ENCODE measurements around the gene NR4A1. TPM values are rescaled to one million over a fixed set of nuclear protein-coding genes. Genes with fewer than 3 reads are reported as not detected.
"Not testable (repeated sequence)": the region's sequence is repeated elsewhere in the genome, so short reads cannot be mapped to it uniquely, and the experiment has no call there.

The NR4A1 gene
- total RNA-seq, 1 donor from 2014 or later: 21.7 TPM

DNA sequence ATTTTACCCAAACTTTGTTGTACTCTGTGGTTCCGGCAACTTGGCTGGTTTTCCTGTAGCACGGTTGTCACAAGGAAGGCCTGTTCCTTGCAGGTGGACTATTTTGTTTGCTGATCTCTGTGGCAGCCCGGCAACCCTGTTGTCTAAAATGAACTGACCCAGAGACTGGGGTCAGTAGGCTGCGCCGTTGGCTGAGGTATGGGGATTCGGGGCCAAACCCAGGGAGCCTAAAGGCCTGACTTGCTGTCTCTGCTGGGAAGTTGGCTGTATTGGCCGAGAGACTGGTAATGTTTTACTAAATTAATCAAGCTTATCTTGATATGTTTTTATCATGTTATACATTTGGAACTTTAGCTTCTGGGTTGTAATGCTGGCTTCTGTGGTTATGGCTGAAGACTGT, 42.1 kb downstream of the NR4A1 start:
- peaks cover 4% of the 10 kb centered on the region for H3K9me3 Mint-ChIP-seq (ENCODE audit: low read depth)
- peaks cover 11% of the 10 kb centered on the region for H3K4me1 Mint-ChIP-seq (ENCODE audit: low read depth)
- peaks cover 30% of the 10 kb centered on the region for H3K27me3 Mint-ChIP-seq
- H3K36me3 Mint-ChIP-seq (ENCODE audit: insufficient read depth): no peaks in the 10 kb centered on the region
- no peak overlapping the region for H3K4me3 Mint-ChIP-seq (ENCODE audit: low read depth)
- no peak for DNase-seq (ENCODE audit: low spot score, unreplicated experiment)
- TF ChIP-seq, protein P1, sequence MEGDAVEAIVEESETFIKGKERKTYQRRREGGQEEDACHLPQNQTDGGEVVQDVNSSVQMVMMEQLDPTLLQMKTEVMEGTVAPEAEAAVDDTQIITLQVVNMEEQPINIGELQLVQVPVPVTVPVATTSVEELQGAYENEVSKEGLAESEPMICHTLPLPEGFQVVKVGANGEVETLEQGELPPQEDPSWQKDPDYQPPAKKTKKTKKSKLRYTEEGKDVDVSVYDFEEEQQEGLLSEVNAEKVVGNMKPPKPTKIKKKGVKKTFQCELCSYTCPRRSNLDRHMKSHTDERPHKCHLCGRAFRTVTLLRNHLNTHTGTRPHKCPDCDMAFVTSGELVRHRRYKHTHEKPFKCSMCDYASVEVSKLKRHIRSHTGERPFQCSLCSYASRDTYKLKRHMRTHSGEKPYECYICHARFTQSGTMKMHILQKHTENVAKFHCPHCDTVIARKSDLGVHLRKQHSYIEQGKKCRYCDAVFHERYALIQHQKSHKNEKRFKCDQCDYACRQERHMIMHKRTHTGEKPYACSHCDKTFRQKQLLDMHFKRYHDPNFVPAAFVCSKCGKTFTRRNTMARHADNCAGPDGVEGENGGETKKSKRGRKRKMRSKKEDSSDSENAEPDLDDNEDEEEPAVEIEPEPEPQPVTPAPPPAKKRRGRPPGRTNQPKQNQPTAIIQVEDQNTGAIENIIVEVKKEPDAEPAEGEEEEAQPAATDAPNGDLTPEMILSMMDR (IDR thresholded peaks at IDR 0.05; ENCODE audit: unreplicated experiment): no peak
- H3K27ac Mint-ChIP-seq: peak overlapping the region; percentile 77

DNA sequence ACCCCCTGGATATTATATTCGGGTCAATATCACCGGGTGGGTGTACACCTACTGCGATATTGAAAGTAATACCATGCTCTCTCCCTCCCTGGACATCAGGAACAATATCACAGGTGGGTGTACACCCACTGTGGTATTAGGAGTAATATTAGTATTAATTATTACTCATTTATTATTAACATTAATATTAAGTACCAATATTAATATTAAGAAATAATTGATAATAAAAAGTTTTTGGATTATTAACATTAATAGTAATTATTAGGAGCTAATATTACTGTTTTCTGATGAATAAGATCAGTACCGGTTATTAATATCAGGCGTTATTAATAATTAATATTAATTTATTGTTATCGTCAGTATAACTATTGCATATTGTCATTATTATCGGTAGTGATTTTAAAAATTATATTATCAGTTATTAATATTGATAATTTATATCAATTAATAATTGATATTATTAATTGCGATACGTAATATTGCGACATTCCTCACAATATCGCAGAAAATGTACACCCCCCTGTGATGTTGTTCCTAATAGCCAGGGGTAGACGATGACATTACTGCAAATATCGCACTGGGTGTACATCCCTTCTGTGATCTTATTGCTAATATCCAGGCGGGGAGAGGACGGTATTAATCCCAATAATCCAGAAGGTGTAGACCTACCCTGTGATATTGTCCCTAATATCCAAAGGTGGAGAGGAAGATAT, 45.2 kb downstream of the NR4A1 start:
- no peaks in the 10 kb centered on the region for H3K36me3 Mint-ChIP-seq (ENCODE audit: insufficient read depth)
- H3K9me3 Mint-ChIP-seq (ENCODE audit: low read depth): peaks cover 4% of the 10 kb centered on the region
- no peak overlapping the region for H3K27ac Mint-ChIP-seq
- no peak for DNase-seq (ENCODE audit: low spot score, unreplicated experiment)
- no peak overlapping the region for H3K4me3 Mint-ChIP-seq (ENCODE audit: low read depth)
- TF ChIP-seq, protein P1 (IDR thresholded peaks at IDR 0.05; ENCODE audit: unreplicated experiment): no peak
- peaks cover 29% of the 10 kb centered on the region for H3K27me3 Mint-ChIP-seq
- peaks cover 11% of the 10 kb centered on the region for H3K4me1 Mint-ChIP-seq (ENCODE audit: low read depth)

DNA sequence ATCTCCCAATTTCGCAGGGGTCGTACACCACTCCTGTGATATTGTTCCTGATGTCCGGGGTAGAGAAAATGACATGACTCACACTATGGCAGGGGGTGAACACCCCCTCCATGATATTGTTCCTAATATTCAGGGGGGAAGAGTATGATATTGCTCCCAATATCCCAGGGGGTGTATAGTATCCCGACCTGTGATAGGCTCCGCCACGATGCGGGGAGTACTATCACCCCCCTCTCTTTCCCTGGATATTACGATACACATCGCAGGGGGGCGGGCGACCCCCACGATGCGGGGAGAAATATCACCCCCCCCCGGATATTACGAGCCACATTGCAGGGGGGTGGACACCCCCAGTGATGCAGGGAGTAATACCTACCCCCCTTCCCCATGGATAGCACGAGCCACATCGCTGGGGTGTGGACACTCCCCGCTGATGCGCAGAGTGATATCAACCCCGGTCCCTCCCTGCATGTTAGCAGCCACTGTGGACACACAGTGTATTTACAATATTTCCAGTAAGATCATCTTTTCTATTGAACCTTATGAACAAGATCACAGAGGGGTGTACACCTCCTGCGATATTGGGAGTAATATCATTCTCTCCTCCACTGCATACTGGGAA, 45.9 kb downstream of the NR4A1 start:
- Mint-ChIP-seq H3K9me3 (ENCODE audit: low read depth) (peaks cover 4% of the 10 kb centered on the region), H3K27ac (no peak overlapping the region), H3K27me3 (peaks cover 30% of the 10 kb centered on the region), H3K4me3 (ENCODE audit: low read depth) (no peak overlapping the region), H3K4me1 (ENCODE audit: low read depth) (peaks cover 9% of the 10 kb centered on the region), H3K36me3 (ENCODE audit: insufficient read depth) (no peaks in the 10 kb centered on the region)
- TF ChIP-seq, protein P1 (IDR thresholded peaks at IDR 0.05; ENCODE audit: unreplicated experiment): no peak
- DNase-seq (ENCODE audit: low spot score, unreplicated experiment): no peak

DNA sequence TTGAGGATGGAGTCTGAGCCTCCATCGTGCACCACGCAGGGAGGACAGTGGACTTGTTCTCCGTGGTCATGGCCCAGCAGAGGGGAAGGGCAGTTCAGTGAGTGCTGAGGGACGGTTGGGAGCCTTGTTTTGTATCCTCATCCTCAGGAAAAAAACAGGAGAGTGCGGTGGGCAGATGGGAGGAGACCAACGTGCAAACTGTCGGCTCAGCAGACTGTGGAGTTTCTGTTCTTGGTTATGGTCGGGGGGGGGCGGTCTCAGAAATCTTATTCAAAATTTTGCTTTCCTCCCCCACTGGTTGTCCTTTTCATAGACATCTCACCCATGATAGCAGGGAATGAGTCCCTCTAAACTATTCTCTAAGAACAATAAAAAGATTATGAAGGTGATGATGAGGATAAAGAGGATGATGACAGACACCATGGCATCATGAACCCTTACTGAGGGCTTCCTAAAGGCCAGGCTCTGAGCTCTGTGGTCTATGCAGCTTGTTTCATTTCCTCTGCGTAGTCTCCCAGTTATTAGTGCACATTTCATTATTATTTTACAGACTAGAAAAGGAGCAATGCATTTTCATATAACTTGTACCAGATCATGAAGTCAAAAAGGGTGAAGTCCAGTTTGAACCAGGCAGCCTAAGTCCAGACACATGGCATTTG, 53.3 kb downstream of the NR4A1 start:
- H3K36me3 Mint-ChIP-seq (ENCODE audit: insufficient read depth); H3K9me3 Mint-ChIP-seq (ENCODE audit: low read depth); DNase-seq (ENCODE audit: low spot score, unreplicated experiment); H3K4me3 Mint-ChIP-seq (ENCODE audit: low read depth); H3K27ac Mint-ChIP-seq: not testable (repeated sequence)
- Mint-ChIP-seq H3K4me1 (ENCODE audit: low read depth) (peaks cover 20% of the 10 kb centered on the region), H3K27me3 (peaks cover 38% of the 10 kb centered on the region)

Other genes with a start within 250 kb of the NR4A1 start
- gene FIGNL2, start 202.7 kb upstream of the NR4A1 start, total RNA-seq: 44.5 and 46.7 TPM in 2 replicates
- gene ANKRD33, start 163.3 kb upstream of the NR4A1 start, total RNA-seq: 0.14 and 0.44 TPM in 2 replicates
- 0.18 TPM in 1 of 2 replicates, not detected in the other for gene ACVRL1, start 143.9 kb upstream of the NR4A1 start, total RNA-seq
- 65.1 and 65.7 TPM in 2 replicates for gene ACVR1B, start 99.7 kb upstream of the NR4A1 start, total RNA-seq
- 12.5 and 15.5 TPM in 2 replicates for gene TAMALIN, start 44.5 kb upstream of the NR4A1 start, total RNA-seq
- 23.5 and 26.4 TPM in 2 replicates for gene ATG101, start 18.5 kb downstream of the NR4A1 start, total RNA-seq
- not detected in 2 replicates for gene SMIM41, start 28.3 kb downstream of the NR4A1 start, total RNA-seq
- 0.07 and 0.20 TPM in 2 replicates for gene KRT80, start 140.6 kb downstream of the NR4A1 start, total RNA-seq
- gene KRT7, start 181.8 kb downstream of the NR4A1 start, total RNA-seq: 11.6 and 18.2 TPM in 2 replicates
- not detected in 2 replicates for gene KRT86, start 223.2 kb downstream of the NR4A1 start, total RNA-seq
- gene KRT81, start 240.1 kb downstream of the NR4A1 start, total RNA-seq: not detected in 2 replicates

Measured in progenitor cell of endocrine pancreas (in vitro differentiated cells).